HL-60 (cell line): ENCODE measurements around the gene NALCN.

Source experiments
- CTCF ChIP-seq: IDR thresholded peaks from one replicate; pipeline ENCODE4 v1.5.1; 2011; ENCODE audit warnings: low read length, control low read depth, inconsistent platforms; ENCODE audit not compliant: insufficient read depth
- POLR2AphosphoS5 ChIP-seq: IDR thresholded peaks from 2 replicates; pipeline ENCODE4 v1.6.1; 2012; ENCODE audit warnings: low read depth
- SPI1 ChIP-seq: IDR thresholded peaks from 2 replicates; pipeline ENCODE4 v1.6.1; 2012; ENCODE audit warnings: low read depth, mild to moderate bottlenecking, borderline replicate concordance

DNA sequence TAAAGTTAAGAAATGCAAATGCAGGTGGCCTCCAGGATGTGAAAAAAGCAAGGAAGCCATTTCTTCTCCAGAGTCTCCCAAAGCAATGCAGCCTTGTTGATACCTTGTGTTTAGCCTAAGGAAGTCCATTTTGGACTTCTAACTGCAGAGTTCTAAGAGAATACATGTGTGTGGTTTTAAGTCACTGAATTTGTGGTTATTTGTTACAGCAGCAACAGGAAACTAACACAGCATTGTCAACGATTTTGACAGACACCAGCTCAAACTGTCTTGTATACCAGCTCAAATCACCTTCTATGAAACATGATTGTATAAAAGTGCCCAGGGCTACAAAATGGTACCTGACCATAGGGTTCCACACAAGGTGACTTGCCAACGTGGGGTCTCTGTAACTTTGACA lies 151.4 kb downstream of the NALCN start:
- no peak for TF ChIP-seq CTCF
- no peak for TF ChIP-seq POLR2AphosphoS5
- TF ChIP-seq SPI1: no peak
